Esophagus (tissue), 2 donors: Measurements from ENCODE around the gene AATK. TPM values are rescaled to one million over a fixed set of nuclear protein-coding genes. Genes with fewer than 3 reads are reported as not detected.

ENCODE experiments used
- H3K27ac ChIP-seq, 2 donors: one replicate each; pipeline ENCODE4 v1.5.1; 2013; ENCODE audit warnings: low read depth in 2 of 2, mild to moderate bottlenecking in 2 of 2, inconsistent platforms in 1 of 2, low read length in 1 of 2, moderate library complexity in 1 of 2
- H3K27me3 ChIP-seq, 2 donors: one replicate each; pipeline ENCODE4 v1.6.1; 2013; ENCODE audit warnings: low read length in 2 of 2, control low read depth in 1 of 2, mild to moderate bottlenecking in 1 of 2; ENCODE audit not compliant: insufficient read depth in 2 of 2, control insufficient read depth in 1 of 2
- H3K36me3 ChIP-seq, 2 donors: one replicate each; pipeline ENCODE4 v1.6.1; 2013; ENCODE audit warnings: low read length in 1 of 2; ENCODE audit not compliant: control insufficient read depth in 2 of 2, insufficient read depth in 2 of 2
- H3K4me1 ChIP-seq, 2 donors: one replicate each; pipeline ENCODE4 v1.6.1; 2013; ENCODE audit warnings: low read length in 1 of 2; ENCODE audit not compliant: control insufficient read depth in 2 of 2, insufficient read depth in 2 of 2
- H3K4me3 ChIP-seq, 2 donors: one replicate each; pipeline ENCODE4 v1.5.1; 2013; ENCODE audit warnings: low read length in 2 of 2, mild to moderate bottlenecking in 2 of 2, low read depth in 1 of 2, moderate library complexity in 1 of 2
- H3K9me3 ChIP-seq, 2 donors: one replicate each; pipeline ENCODE4 v1.6.1; 2013; ENCODE audit warnings: mild to moderate bottlenecking in 2 of 2, low read depth in 1 of 2, low read length in 1 of 2, moderate library complexity in 1 of 2; ENCODE audit not compliant: control insufficient read depth in 2 of 2, insufficient read depth in 1 of 2
- WGBS, 2 donors: extraction: QIAGEN DNeasy Blood & Tissue Kit; methylation state at CpG; one replicate each; pipeline ENCODE4 v1.1.7; 2013; 5-methylcytosine and 5-hydroxymethylcytosine counted together
- polyA plus RNA-seq, 2 donors: library from polyadenylated mRNA; stranded (reverse); fragments of 200-250 nt; gene quantifications; one replicate each; pipeline ENCODE4 v1.2.3, GENCODE V29; 2013
- donor health status: healthy with polysubstance abuse.
- donor health status: Bipolar disorder and iron deficiency.

AATK gene
- polyA plus RNA-seq, 2 donors: 1.1 to 1.2 TPM

DNA sequence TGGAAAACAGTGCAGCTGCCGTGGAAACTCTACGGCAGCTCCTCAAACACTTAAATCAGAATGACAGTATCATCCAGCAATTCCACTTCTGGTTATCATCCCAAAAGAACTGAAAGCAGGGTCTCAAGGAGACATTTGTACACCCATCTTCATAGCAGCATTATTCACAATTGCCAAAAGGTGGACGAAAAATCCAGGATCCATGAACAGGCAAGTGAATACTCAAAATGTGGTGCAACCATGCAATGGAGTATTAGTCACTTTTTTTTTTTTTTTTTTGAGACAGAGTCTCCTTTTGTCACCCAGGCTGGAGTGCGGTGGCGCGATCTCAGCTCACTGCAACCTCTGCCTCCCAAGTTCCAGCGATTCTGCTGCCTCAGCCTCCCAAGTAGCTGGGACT is 10.6 kb upstream of the AATK start:
- WGBS, 2 donors: 92% methylated on average over 7 of the region's 7 CpGs
- no peaks in the 10 kb centered on the region for H3K36me3 ChIP-seq
- H3K27me3 ChIP-seq: no peaks in the 10 kb centered on the region
- H3K4me3 ChIP-seq: no peak overlapping the region
- no peaks in the 10 kb centered on the region for H3K9me3 ChIP-seq
- no peaks in the 10 kb centered on the region for H3K4me1 ChIP-seq
- H3K27ac ChIP-seq: no peak overlapping the region

DNA sequence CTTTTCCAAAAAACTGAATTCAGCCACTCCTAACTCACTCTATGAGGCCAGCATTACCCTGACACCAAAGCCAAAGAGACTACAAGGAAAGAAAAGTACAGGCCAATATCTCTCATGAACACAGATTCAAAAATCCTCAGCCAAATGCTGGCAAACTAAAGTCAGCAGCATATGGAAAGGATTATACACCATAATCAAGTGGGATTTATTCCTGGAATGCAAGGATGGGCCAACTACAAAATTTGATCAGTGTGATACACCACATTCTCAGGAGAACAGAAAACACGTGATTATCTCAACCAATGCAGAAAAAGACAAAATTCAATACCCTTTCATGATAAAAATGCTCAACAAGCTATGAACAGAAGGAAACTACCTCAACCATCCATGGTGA is 7.7 kb upstream of the AATK start:
- 64 to 73% methylated on average over 1 of the region's 1 CpG for WGBS, 2 donors
- H3K4me3 ChIP-seq: no peak overlapping the region
- peaks cover 0 to 4% of the 10 kb centered on the region in 2 donors for H3K9me3 ChIP-seq
- no peak overlapping the region for H3K27ac ChIP-seq
- H3K36me3 ChIP-seq: no peaks in the 10 kb centered on the region
- H3K27me3 ChIP-seq: no peaks in the 10 kb centered on the region
- no peaks in the 10 kb centered on the region for H3K4me1 ChIP-seq

DNA sequence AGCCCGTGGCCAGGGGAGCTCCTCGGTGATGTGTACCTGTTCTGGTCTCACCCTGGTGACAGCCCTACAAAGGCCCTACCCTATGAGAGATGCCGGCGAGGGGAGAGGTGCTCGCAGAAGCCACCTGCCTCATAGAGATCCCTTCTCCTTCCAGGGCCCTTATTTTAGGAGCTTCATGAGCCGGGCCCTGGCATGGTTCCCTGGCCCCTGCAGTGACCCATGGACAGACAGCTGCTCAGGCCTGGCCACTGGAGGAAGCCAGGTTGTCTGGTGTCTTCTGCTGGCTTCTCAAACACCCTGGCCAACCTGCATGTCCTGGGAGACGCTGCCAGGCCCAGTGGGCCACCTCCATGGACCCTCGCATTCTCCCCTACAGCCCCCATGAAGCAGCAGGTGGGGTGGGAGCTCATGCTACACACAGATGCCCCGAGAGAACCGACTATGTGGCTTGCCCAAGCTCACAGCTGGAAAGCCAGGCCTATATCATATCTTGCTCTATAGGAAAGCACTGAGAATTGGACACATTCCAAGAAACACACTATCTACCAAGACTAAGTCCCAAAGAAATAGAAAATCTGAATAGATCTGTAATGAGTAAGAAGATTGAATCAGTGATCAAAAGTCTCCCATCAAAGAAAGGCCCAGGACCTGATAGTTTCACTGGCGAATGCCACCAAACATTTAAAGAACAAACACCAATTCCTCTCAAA is 7.2 kb upstream of the AATK start:
- Histone ChIP-seq H3K36me3 (no peaks in the 10 kb centered on the region), H3K27me3 (no peaks in the 10 kb centered on the region), H3K4me3 (no peak overlapping the region), H3K9me3 (peaks cover 0 to 4% of the 10 kb centered on the region in 2 donors), H3K27ac (no peak overlapping the region), H3K4me1 (no peaks in the 10 kb centered on the region)
- 88 to 90% methylated on average over 11 of the region's 11 CpGs for WGBS, 2 donors

DNA sequence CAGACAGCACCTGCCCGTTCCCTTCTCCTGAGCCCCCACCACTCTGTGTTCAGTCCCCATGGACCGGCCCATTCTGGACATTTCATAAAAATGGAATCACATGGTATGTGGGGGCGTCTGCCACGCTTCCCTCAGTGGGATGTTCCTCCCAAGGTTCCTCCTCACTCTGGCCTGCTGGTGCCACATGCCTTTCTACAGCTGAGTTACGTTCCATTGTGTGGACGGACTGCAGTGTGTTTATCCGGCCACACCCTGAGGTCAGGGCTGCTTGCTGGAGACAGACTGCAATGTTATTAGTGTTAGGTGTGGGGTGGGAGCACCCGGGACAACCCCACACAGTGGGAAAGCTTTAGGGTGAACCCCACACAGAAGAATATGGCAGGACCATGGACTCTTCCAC is 5.9 kb upstream of the AATK start:
- WGBS, 2 donors: 63 to 69% methylated on average over 8 of the region's 8 CpGs
- H3K27ac ChIP-seq: no peak overlapping the region
- H3K4me1 ChIP-seq: no peaks in the 10 kb centered on the region
- no peak overlapping the region for H3K4me3 ChIP-seq
- peaks cover 0 to 4% of the 10 kb centered on the region in 2 donors for H3K9me3 ChIP-seq
- H3K36me3 ChIP-seq: no peaks in the 10 kb centered on the region
- no peaks in the 10 kb centered on the region for H3K27me3 ChIP-seq

DNA sequence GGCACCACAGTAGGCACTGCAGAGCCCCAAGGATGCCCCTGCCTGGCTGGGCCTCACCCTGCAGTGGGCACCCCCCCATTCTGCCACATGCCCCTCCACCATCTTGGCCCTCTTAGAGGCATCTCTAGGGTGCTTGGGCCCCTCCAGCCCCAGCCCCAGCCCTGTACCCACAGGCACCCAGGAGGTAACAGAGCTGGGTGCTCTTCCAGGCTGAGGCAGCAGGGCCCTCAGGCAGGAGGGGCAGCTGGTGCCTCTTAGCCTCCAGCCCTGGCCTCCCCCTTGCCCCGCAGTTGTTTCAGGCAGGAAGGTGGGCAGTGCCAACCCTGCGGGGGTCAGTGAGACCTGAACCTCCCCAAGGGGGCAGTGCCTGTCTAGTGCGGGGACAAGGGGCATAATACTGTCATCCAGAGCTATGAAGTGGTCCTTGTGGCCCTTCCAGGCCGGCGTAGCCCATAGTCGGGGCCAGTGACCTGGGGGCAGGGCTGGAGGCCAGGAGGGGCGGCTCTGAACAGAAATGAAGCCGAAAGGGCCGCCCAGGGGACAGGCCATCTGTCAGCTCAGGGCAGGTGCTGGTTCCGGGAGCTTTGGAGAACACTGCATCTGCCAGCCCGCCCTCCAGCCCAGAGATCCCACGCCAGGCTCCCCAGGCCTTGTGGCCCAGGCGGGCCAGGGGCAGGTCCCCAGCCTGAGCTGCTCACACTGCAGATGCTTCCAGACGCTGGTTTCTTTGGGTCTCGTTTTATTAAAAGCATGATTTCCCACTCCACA is 4.9 kb upstream of the AATK start:
- Histone ChIP-seq H3K9me3 (peaks cover 0 to 4% of the 10 kb centered on the region in 2 donors), H3K4me3 (no peak overlapping the region), H3K27me3 (peaks cover 0 to 3% of the 10 kb centered on the region in 2 donors), H3K27ac (no peak overlapping the region), H3K36me3 (no peaks in the 10 kb centered on the region), H3K4me1 (no peaks in the 10 kb centered on the region)
- WGBS, 2 donors: 74 to 82% methylated on average over 15 of the region's 15 CpGs

DNA sequence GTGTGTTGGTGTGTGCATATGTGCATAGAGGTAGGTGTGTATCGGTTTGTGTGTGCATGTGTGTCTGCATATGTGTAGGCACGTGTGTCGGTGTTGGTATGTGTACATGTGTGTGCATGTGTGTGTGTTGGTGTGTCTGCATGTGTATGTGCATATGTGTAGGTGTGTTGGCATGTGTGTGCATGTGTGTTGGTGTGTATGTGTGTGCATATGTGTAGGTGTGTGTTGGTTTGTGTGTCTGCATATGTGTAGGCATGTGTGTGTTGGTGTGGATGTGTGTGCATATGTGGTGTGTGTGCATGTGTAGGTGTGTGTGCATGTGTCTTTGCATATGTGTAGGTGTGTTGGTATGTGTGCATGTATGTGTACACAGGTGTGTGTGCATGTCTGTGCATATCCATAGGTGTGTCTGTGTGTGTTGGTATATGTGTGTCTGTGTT is 3.9 kb upstream of the AATK start:
- Histone ChIP-seq H3K27me3 (peaks cover 0 to 10% of the 10 kb centered on the region in 2 donors), H3K4me1 (peaks cover 0 to 7% of the 10 kb centered on the region in 2 donors), H3K9me3 (peaks cover 0 to 4% of the 10 kb centered on the region in 2 donors), H3K27ac (no peak overlapping the region), H3K36me3 (no peaks in the 10 kb centered on the region), H3K4me3 (no peak overlapping the region)
- 84 to 94% methylated on average over 3 of the region's 3 CpGs for WGBS, 2 donors

DNA sequence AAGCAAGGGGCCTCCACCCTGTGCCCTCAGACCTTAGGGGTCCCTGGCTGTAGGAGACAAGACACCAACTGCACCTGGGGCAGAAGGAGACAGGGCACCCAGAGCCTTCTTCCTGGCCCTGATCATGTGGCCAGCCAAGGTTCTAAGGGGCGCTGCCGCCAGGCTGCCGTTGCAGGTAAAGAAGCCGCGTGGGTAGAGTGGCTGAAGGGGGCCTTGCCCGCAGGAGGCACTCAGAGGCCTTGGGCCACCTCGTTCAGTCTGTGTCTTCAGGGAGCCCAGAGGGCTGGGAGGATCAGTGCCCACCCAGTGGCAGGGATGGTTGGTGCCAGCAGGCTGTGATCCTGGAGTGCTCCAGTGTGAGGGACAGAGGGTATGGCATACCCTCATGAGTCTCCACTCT is 1.6 kb upstream of the AATK start:
- WGBS, 2 donors: 93 to 98% methylated on average over 7 of the region's 7 CpGs
- H3K4me1 ChIP-seq: peaks cover 0 to 7% of the 10 kb centered on the region in 2 donors
- no peak overlapping the region for H3K27ac ChIP-seq
- H3K36me3 ChIP-seq: no peaks in the 10 kb centered on the region
- no peak overlapping the region for H3K4me3 ChIP-seq
- peaks cover 0 to 4% of the 10 kb centered on the region in 2 donors for H3K9me3 ChIP-seq
- peaks cover 0 to 11% of the 10 kb centered on the region in 2 donors for H3K27me3 ChIP-seq

DNA sequence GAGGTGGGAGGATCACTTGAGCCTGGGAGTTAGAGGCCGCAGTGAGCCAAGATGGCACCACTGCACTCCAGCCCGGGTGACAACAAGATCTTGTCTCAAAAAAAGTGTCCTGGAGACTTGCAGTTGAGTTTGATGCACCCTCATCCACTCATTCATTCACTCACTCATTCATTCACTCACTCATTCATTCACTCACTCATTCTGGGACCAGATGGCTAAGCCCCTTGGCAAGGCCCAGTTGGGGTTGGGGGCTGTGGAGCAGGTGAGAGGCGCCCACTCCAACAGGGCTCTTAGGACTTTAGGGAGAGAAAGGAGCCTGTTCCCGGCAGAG is 1.1 kb upstream of the AATK start:
- WGBS, 2 donors: 95 to 96% methylated on average over 3 to 4 of the region's 4 CpGs
- Histone ChIP-seq H3K36me3 (no peaks in the 10 kb centered on the region), H3K9me3 (peaks cover 0 to 4% of the 10 kb centered on the region in 2 donors), H3K27me3 (peaks cover 0 to 11% of the 10 kb centered on the region in 2 donors), H3K27ac (no peak overlapping the region), H3K4me1 (peaks cover 0 to 7% of the 10 kb centered on the region in 2 donors), H3K4me3 (no peak overlapping the region)

DNA sequence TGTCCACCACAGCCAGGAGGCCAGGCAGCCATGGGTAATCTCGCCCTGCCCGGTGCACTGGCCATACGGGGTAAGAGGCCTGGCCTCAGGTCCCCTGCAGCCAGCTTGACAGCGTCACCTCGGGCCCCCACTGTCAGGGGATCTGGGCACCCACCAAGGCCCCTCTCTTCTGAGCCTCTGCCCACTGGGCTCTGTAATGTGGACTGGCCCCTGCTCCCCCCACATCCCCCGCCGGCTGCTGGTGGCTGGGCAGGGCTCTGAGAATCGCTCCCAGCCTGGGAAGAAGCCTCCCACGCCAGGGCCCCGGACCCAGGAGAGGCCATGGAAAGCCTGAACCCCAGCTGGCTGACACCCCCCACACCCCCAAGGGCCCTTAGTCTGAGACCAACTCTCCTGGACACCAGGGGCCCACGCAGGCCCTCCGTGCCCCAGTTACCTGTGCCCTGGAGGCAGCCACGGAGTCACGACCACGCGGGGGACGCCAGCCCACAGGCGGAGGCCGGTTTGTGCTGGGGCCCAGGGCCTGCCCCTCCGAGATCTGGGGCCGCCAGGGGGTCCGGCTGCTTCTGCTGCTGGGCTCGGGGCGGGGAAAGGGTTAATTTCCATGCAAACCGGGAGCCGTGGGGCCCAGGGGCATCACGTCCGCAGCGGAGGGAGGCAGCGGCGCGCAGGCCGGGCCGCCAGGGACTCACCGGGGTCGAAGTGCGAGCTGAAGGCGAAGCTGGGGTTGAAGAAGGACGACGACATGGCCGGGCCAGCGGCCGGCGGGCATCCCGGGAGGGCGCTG is 582 bp downstream of the AATK start, which contains the start of gene PVALEF:
Gene PVALEF, plus strand, starts transcription at position 262 of the 787 bp plus-strand sequence. CDS start 15,720 bp downstream, outside the sequence.
- peak within 1 kb of the TSS; percentile 33 to 35 for H3K4me3 ChIP-seq
- peak within 1 kb of the TSS; percentile 3 to 13 for H3K27ac ChIP-seq

More for the DNA sequence above, 582 bp downstream of the AATK start, which contains the start of gene PVALEF:
- 14 to 19% methylated on average over 43 to 46 of the region's 46 CpGs for WGBS, 2 donors
- Histone ChIP-seq H3K4me1 (peaks cover 0 to 7% of the 10 kb centered on the region in 2 donors), H3K9me3 (peaks cover 0 to 4% of the 10 kb centered on the region in 2 donors), H3K36me3 (no peaks in the 10 kb centered on the region), H3K27me3 (peaks cover 0 to 11% of the 10 kb centered on the region in 2 donors)
